ENCODE measurements around the gene NDUFA12. TPM values are rescaled to one million over a fixed set of nuclear protein-coding genes. Genes with fewer than 3 reads are reported as not detected.

The NDUFA12 gene
- total and polyA plus RNA-seq, 9 of the 15 experiments (the other 6 are each of a cell fraction or from before 2014, with no cell fraction given): 115 to 986 (median 283) TPM

GRCh38 chr12:95003213-95003920 is at the start of gene NDUFA12 (continued):
- TF ChIP-seq NFE2 (IDR thresholded peaks at IDR 0.05; ENCODE audit: low read depth) (0 out of 2 replicates have a peak, but pooled peaks have one; percentile 5), ELK3 (CRISPR knock-in tag; IDR thresholded peaks at IDR 0.05) (no peak), YY1 (IDR thresholded peaks at IDR 0.05; ENCODE audit: borderline replicate concordance in 1 of 3, control insufficient read depth in 1 of 3, extremely low read depth in 1 of 3, insufficient read depth in 3 of 3, insufficient read length in 1 of 3, insufficient replicate concordance in 2 of 3, low read depth in 1 of 3, low read length in 2 of 3) (peak; percentile 58 to 96 (median 90)), CCNT2 (IDR thresholded peaks at IDR 0.05; ENCODE audit: borderline replicate concordance, extremely low read depth, insufficient read length, low read depth, low read length) (peak; percentile 44), TAF9B (IDR thresholded peaks at IDR 0.05; ENCODE audit: partially characterized antibody) (peak; percentile 96), CREB1 (IDR thresholded peaks at IDR 0.05) (0 out of 2 replicates have a peak, but pooled peaks have one; percentile 3), CREB1 (CRISPR knock-in tag; IDR thresholded peaks at IDR 0.05) (peak; percentile 27; the same call in 1 of the 2 replicates), ATF1 (CRISPR knock-in tag; IDR thresholded peaks at IDR 0.05) (no peak), ATF1 (tag; IDR thresholded peaks at IDR 0.05) (peak; percentile 75), ETS2 (tag; IDR thresholded peaks at IDR 0.05; ENCODE audit: borderline replicate concordance, poor library complexity, severe bottlenecking) (no peak), DIDO1 (tag; IDR thresholded peaks at IDR 0.05; ENCODE audit: low read depth) (peak; percentile 70; the same call in 1 of the 2 replicates), HMG20A (CRISPR knock-in tag; conservative IDR thresholded peaks at IDR 0.05) (no peak), CREB3L1 (IDR thresholded peaks at IDR 0.05; ENCODE audit: borderline replicate concordance, low read depth) (peak; percentile 56; the same call in 1 of the 2 replicates), EP400 (IDR thresholded peaks at IDR 0.05) (peak; percentile 80), KDM2B (CRISPR knock-in tag; IDR thresholded peaks at IDR 0.05) (no peak), MEF2A (IDR thresholded peaks at IDR 0.05; ENCODE audit: control insufficient read depth, low read depth, low read length) (no peak), ZNF79 (CRISPR knock-in tag; IDR thresholded peaks at IDR 0.05; ENCODE audit: low read depth) (no peak), ZBTB34 (CRISPR knock-in tag; IDR thresholded peaks at IDR 0.05) (no peak), NR2C2 (CRISPR knock-in tag; IDR thresholded peaks at IDR 0.05) (no peak), NR2C2 (tag; IDR thresholded peaks at IDR 0.05) (no peak), SIN3A (IDR thresholded peaks at IDR 0.05; ENCODE audit: borderline replicate concordance in 2 of 2, control insufficient read depth in 1 of 2, low read depth in 2 of 2, low read length in 2 of 2) (peak in 1 of 2 experiments; percentile 67; a peak in 1 of 4 replicates), GATAD2A (IDR thresholded peaks at IDR 0.05) (no peak), ZBTB26 (CRISPR knock-in tag; IDR thresholded peaks at IDR 0.05) (no peak)
